SU-DHL-6 (cell line): ENCODE results near the gene ACTL7A.

ENCODE experiments used
- EZH2phosphoT487 ChIP-seq: fragments of 200-600 bp; sonication (generic), shearing (Covaris generic); conservative IDR thresholded peaks from 2 replicates; pipeline ENCODE4 v1.6.1; 2018; ENCODE audit warnings: mild to moderate bottlenecking, antibody characterized with exemption, low read length, moderate library complexity, mixed read lengths
- TF ChIP-seq, protein P1 (sequence below): fragments of 200-600 bp; sonication (generic); IDR thresholded peaks from one replicate; pipeline ENCODE4 v1.5.1; 2017; ENCODE audit warnings: antibody characterized with exemption, mild to moderate bottlenecking, low read length, moderate library complexity; ENCODE audit not compliant: insufficient read depth, poor library complexity, severe bottlenecking

DNA sequence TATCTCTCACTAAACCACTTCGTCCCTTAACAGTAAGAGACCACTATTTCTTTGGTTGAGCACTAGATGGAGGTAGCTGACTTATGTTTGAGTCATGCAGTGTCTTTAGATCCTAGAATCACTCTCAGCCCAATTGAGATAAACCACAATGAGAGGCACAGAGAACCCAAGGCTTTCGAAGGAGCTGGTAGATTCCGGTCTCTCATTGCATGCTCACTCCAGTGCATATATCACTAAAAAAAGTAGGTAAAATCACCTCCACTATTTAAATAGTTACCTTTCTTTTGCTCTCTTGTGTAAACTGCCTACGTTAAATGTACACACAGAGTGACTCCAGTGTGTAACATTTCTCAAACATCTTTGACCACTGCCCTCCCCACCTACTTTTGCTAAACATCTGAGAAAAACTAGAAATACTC, 27.6 kb downstream of the ACTL7A start:
- TF ChIP-seq EZH2phosphoT487: no peak
- TF ChIP-seq, protein P1, sequence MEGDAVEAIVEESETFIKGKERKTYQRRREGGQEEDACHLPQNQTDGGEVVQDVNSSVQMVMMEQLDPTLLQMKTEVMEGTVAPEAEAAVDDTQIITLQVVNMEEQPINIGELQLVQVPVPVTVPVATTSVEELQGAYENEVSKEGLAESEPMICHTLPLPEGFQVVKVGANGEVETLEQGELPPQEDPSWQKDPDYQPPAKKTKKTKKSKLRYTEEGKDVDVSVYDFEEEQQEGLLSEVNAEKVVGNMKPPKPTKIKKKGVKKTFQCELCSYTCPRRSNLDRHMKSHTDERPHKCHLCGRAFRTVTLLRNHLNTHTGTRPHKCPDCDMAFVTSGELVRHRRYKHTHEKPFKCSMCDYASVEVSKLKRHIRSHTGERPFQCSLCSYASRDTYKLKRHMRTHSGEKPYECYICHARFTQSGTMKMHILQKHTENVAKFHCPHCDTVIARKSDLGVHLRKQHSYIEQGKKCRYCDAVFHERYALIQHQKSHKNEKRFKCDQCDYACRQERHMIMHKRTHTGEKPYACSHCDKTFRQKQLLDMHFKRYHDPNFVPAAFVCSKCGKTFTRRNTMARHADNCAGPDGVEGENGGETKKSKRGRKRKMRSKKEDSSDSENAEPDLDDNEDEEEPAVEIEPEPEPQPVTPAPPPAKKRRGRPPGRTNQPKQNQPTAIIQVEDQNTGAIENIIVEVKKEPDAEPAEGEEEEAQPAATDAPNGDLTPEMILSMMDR: no peak
